HG02970 (cell line): ENCODE results near the gene SFXN4.
"Not testable (repeated sequence)": the region's sequence is repeated elsewhere in the genome, so short reads cannot be mapped to it uniquely, and the experiment has no call there.

Experiments used
- ATAC-seq: cut with Tn5 transposase; IDR thresholded peaks from one replicate; pipeline ENCODE4 v1.9.1; 2021; ENCODE audit warnings: mild to moderate bottlenecking, moderate library complexity, moderate number of reproducible peaks; ENCODE audit not compliant: unreplicated experiment, low FRiP score

SFXN4 gene

GRCh38 chr10:119190954-119191785, 25.7 kb upstream of the SFXN4 start:
- ATAC-seq = no peak

GRCh38 chr10:119190353-119190752, 24.8 kb upstream of the SFXN4 start:
- ATAC-seq = no peak

DNA sequence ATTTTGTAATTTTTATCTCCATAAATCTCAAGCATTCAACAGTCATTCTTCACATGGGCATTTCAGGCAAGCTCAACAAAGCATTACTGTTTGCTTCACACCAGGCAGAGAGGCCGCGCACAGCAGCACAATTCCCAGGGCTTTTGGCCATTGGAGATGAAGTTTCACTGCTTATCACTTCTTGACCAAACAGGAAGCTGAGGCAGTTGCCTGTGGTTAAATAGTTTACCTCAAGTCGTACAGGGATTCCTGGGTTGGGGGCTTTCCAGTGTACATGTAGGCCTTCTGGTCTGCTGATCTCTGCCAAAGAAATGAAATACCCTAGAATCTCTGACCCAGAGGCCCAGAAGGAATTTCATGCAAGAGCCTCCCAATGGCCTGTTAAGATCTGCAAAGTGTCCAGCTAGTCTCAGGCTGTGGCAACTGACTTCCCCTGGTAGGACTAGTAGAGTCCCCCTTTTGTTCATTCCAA, 24.3 kb upstream of the SFXN4 start:
- ATAC-seq = no peak

DNA sequence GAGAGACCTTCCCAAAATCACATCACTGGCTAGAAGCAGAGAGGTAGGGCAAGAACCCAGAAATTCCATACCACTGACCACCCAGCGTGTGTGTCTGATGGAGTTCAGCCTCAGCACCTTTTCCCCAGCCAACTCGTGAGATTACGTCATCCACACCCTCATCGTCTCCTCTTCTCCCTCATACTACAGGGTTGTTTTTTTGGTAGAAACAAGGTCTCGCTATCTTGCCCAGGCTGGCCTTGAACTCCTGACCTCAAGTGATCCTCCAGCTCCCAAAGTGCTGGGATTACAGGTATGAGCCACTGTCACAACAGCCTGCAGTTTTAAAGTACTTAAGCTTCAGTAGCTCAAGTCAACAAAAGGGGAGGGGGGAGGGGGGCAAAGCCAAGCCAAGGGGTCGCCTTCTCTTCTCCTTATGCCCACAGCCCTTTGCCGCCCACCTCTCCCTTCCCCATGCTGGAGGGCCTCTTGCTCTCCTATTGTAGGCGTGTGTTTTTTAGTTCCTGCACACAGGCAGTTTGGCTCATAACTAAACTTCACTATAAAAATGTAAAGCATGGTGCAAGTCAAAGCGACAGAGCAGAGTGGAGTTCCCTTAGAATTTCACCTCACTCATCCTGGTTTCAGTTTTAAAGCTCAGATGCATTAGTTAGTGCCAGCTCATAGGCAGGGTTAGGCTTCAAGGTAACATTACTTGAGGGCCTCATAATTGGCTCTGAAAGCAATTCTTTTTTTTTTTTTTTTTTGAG, 18.3 kb upstream of the SFXN4 start:
- no peak for ATAC-seq

- not testable (repeated sequence) for ATAC-seq
These were observed 15.4 kb upstream of the SFXN4 start for GRCh38 chr10:119180850-119181400.

DNA sequence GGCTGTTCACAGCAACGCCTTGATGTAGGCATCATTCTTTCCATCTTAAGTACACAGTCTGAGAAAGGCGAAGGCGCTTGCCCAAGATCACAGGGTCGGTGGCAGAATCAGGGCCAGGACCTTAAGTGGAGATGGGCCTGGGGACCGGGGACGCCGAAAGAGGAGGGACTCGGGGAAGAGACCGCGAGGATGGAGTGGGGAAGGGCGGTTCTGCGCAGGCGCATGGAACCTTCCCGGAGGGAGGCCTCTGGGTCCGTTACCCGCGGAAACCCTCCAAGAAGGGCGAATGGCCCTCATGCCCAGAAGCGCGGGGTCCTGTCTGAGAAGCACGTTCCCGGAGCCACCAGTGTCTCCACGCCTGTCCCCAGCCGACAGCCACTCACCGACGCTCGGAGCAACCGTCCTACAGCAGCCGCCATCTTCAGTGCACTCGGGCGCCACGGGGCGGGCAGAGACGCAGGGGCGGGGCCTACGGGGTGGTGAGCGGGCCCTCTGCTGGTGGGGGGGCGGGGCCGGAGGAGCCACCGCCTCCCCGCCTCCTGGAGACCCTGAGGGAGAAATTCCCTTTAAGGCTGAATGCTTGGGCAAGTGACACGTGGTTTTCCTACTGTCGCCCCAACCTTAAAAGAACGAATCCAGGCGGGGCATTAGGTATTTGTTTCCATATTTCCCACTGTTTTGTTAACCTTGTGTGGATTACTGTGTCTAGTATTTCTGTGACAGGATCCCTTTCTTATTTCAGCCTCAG, 13.0 kb upstream of the SFXN4 start, which contains the start of gene PRDX3:
Gene PRDX3 (minus strand): TSS at position 441 of the 748 bp plus-strand sequence. CDS start 22 bp downstream, at position 419.
- peak; percentile 88 for ATAC-seq

DNA sequence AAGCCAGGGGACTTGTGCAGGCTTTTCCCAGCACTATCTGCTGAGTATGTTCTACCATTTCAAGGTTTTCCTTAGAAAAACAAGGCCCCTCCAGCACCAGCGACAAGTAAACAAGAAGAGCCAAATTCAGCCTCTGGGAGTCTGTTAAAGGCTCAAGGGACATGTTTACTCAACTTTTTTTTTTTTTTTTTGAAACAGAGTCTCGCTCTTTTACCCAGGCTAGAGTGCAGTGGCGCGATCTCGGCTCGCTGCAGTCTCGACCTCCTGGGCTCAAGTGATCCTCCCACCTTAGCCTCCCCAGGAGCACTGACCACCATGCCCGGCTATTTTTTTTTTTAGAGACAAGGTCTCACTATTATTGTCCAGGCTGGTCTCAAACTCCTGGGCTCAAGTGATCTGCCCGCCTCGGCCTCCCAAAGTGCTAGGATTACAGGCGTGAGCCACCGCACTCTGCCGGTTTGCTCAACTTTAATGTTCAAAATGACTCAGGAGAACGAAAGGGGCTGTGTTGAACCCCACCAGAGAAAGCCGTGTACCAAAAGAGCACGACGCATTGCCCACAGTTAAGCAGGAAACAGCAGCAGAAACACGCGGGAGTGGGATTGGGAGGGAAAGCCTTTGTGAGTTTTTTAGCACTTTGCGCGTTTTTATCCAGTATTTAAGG, 12.3 kb upstream of the SFXN4 start:
- ATAC-seq = peak; percentile 3

- ATAC-seq = no peak
These were observed 10.7 kb upstream of the SFXN4 start for GRCh38 chr10:119176166-119176565.

DNA sequence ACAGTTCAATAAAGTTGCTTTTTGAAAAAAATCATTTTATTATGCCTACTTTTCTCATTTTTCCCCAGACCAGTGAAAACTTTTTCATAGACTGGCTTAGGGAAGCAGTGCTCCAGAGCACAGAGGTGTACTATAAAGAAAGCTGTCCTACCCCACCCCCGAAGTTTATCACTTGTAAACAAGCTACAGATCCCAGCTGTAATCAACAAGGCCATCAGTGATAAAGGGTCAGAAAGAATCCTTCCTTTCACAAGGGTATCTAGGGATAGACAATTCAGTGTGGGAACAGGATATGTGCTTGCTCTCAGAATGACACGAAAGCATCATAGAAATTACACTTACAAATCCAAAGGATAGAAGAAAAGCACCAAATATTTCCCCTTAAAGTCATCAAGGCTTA, 8.6 kb upstream of the SFXN4 start:
- no peak for ATAC-seq

DNA sequence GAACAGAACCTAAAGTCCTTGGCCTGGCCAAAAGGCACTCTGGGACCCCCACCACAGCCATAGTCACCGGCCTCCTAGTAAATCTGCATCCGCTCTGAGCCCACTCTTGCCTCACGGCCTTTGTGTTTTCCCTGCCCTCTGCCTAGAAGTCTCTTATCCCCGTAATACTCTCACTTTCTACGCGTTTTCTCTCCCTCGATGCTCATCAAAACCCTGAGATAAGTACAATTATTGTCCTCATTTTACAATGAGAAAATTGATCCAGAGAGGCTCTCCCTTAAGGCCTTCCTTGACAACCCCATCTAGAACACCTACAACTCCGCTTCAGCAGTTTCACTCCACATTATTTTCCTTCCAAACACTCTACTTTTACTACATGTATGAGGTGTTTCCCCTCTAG, 1.5 kb upstream of the SFXN4 start:
- no peak for ATAC-seq

GRCh38 chr10:119166564-119166963, 1.1 kb upstream of the SFXN4 start:
- ATAC-seq = no peak

- no peak for ATAC-seq
These were observed 595 bp upstream of the SFXN4 start for GRCh38 chr10:119166118-119166500.

GRCh38 chr10:119162452-119163092, 2.9 kb downstream of the SFXN4 start:
- ATAC-seq = no peak

DNA sequence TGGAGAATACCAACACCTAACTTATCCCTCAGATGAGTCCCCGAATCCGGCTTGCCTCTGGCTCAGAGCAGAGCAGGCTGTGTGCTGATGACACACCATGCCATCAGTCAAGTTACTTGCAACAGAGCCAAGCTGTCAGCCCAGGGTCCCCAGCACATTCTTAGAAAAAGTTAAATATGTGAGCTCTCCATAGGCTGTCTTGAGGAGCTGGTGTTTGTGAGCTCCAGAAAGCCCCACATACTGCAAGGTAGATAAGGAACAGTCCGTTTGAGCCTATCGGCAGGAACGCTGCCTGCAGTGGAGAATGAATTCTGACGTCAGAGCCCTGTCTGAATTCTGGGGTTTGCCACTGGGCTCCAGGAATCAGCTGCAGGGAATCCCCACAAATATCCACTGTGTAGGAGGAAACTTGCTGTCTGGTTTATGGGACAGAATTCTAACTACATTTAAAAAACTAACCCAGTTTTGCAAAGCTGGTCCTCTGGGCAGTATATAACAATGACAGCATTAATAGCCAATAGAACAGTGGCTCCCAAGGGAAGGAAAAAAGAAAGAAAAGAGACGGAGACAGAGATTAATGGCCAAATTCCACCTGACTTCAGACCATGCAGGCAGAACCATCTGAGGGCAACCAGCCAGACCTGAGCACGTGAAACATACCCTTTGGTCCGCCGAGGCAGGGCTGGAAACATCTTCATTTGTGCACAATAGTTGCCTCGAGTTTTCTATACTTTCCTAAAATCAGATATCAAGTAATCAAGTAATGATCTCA, 3.6 kb downstream of the SFXN4 start:
- ATAC-seq = no peak

- ATAC-seq = no peak
These were observed 6.2 kb downstream of the SFXN4 start for GRCh38 chr10:119159332-119159731.

GRCh38 chr10:119153661-119154060, 11.9 kb downstream of the SFXN4 start:
- ATAC-seq = no peak

GRCh38 chr10:119153041-119153440, 12.5 kb downstream of the SFXN4 start:
- no peak for ATAC-seq

DNA sequence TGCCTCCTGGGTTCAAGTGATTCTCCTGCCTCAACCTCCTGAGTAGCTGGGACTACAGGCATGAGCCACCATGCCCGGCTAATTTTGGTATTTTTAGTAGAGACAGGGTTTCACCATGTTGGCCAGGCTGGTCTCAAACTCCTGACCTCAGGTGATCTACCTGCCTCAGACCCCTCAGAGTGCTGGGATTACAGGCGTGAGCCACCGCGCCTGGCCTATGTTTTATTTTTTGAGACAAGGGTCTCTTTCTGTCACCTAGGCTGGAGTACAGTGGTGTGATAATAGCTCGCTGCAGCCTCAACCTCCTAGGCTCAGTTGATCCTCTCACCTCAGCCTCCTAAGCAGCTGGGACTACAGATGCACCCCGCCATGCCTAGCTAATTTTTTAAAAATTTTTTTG, 13.9 kb downstream of the SFXN4 start:
- not testable (repeated sequence) for ATAC-seq

- ATAC-seq = no peak
These were observed 15.8 kb downstream of the SFXN4 start for GRCh38 chr10:119149729-119150128.
